ENCODE measurements around the gene ANKMY1.

Gene ANKMY1

DNA sequence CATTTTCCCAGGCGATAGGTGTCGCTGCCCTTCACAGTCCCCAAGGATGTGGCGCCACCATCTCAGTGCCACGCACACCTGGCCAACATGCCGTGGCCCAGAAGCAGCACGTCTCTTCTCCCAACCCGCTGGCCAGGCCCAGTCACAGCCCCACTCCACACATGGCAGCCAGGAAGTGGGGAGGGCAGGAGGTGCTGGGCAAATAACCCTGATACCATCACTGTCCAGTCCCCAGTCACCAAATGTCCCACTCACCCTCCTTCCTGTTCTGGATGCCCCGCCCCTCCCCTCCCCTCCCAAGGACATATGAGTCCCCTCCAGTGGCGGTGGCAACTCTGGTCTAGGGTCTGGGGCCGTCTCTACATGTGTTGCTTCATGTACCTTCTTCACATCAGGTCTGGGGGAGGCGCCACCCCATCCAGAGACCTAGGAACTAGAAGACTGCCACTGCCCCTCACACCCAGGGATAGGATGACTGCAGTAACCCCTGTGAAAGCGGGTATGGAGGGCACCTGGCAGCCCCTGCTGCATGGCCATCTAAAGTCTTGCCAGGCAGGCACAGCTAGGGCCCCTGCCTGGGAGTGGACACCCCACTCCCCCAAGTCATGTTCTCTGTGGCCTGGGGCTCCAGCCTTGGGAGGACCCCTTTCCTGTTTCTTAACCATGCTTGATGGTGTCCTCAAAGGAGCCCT lies 21.4 kb upstream of the ANKMY1 start:
- TF ChIP-seq, protein P1, sequence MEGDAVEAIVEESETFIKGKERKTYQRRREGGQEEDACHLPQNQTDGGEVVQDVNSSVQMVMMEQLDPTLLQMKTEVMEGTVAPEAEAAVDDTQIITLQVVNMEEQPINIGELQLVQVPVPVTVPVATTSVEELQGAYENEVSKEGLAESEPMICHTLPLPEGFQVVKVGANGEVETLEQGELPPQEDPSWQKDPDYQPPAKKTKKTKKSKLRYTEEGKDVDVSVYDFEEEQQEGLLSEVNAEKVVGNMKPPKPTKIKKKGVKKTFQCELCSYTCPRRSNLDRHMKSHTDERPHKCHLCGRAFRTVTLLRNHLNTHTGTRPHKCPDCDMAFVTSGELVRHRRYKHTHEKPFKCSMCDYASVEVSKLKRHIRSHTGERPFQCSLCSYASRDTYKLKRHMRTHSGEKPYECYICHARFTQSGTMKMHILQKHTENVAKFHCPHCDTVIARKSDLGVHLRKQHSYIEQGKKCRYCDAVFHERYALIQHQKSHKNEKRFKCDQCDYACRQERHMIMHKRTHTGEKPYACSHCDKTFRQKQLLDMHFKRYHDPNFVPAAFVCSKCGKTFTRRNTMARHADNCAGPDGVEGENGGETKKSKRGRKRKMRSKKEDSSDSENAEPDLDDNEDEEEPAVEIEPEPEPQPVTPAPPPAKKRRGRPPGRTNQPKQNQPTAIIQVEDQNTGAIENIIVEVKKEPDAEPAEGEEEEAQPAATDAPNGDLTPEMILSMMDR (IDR thresholded peaks at IDR 0.05; ENCODE audit: low read depth, low read length, missing control alignments): no peak
- H3K4me3 ChIP-seq (ENCODE audit: low read depth, low read length): no peak overlapping the region

GRCh38 chr2:240578488-240578887 lies 20.7 kb upstream of the ANKMY1 start:
- no peak for DNase-seq (ENCODE audit: low read depth)
- TF ChIP-seq, protein P1 (IDR thresholded peaks at IDR 0.05; ENCODE audit: low read depth, low read length, missing control alignments): no peak
- no peak overlapping the region for H3K4me3 ChIP-seq (ENCODE audit: low read depth, low read length)

More for the DNA sequence above, 21.4 kb upstream of the ANKMY1 start:
- no peak for DNase-seq (ENCODE audit: low read depth)

DNA sequence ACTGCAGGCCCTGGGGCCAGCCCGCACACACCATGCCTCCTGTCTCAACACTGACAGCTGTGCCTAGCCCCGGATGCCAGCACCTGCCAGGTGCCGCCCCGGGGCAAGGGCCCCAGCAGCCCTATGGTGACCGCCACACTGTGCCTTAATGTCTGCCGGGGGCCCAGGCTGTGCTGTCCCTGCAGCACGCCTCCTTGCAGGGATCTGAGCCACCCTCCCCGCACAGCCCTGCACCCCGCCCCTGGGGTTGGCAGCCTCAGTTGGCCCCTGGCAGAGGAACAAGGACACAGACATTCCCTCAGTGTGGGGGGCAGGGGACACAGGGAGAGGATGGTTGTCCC lies 20.3 kb upstream of the ANKMY1 start:
- H3K4me3 ChIP-seq (ENCODE audit: low read depth, low read length): no peak overlapping the region
- DNase-seq (ENCODE audit: low read depth): no peak
- TF ChIP-seq, protein P1 (IDR thresholded peaks at IDR 0.05; ENCODE audit: low read depth, low read length, missing control alignments): no peak

DNA sequence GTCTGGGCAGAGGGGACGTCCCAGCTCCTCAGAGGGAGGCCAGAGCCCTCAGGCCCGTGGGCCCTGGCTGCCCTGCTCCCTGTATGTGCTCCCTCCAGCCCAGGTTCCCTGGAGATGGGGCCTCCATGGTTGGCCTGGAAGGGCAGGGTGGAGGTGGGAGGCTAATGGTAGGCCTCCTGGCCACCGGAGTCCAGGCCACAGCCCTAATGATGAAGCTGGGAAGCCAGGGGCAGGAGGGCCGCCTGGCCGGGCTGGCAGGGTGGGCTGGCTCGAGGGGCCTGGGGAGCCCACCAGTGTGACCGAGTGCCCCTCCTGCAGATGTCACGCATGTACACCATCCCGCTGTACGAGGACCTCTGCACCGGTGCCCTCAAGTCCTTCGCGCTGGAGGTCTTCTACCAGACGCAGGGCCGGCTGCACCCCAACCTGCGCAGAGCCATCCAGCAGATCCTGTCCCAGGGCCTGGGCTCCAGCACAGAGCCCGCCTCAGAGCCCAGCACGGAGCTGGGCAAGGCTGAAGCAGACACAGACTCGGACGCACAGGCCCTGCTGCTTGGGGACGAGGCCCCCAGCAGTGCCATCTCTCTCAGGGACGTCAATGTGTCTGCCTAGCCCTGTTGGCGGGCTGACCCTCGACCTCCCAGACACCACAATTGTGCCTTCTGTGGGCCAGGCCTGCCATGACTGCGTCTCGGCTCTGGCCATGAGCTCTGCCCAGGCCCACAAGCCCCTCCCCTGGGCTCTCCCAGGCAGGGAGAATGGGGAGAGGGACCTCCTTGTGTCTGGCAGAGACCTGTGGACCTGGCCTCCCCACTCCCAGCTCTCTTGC lies 19.7 kb upstream of the ANKMY1 start:
- TF ChIP-seq, protein P1 (IDR thresholded peaks at IDR 0.05; ENCODE audit: low read depth, low read length, missing control alignments): no peak
- DNase-seq (ENCODE audit: low read depth): no peak
- no peak overlapping the region for H3K4me3 ChIP-seq (ENCODE audit: low read depth, low read length)

GRCh38 chr2:240576436-240577205 lies 18.8 kb upstream of the ANKMY1 start:
- H3K4me3 ChIP-seq (ENCODE audit: low read depth, low read length): no peak overlapping the region
- DNase-seq (ENCODE audit: low read depth): no peak
- TF ChIP-seq, protein P1 (IDR thresholded peaks at IDR 0.05; ENCODE audit: low read depth, low read length, missing control alignments): no peak

- no peak overlapping the region for H3K4me3 ChIP-seq (ENCODE audit: low read depth, low read length)
- TF ChIP-seq, protein P1 (IDR thresholded peaks at IDR 0.05; ENCODE audit: low read depth, low read length, missing control alignments): no peak
- no peak for DNase-seq (ENCODE audit: low read depth)
Observed at GRCh38 chr2:240576036-240576435, 18.2 kb upstream of the ANKMY1 start.

All from GM12864 (cell line).